ENCODE results near the gene IQCH.

- TF ChIP-seq CTCF (IDR thresholded peaks at IDR 0.05): no peak
- TF ChIP-seq POLR2A (IDR thresholded peaks at IDR 0.05): no peak
These were observed 218.4 kb downstream of the IQCH start for GRCh38 chr15:67472957-67473356.

Measured in body of pancreas (tissue), 4 donors.